Type B pancreatic cell (in vitro differentiated cells): ENCODE data around the gene C5orf58. TPM values are rescaled to one million over a fixed set of nuclear protein-coding genes. Genes with fewer than 3 reads are reported as not detected.

ENCODE experiments used
- DNase-seq: peaks from one replicate; pipeline ENCODE4 v3.0.0; 2021; ENCODE audit warnings: mixed read lengths; ENCODE audit not compliant: unreplicated experiment; ENCODE audit errors: extremely low spot score
- H3K27ac Mint-ChIP-seq: 2 replicates; pipeline ENCODE4 v1.8.0; 2021; ENCODE audit warnings: mild to moderate bottlenecking, mixed read lengths
- H3K27me3 Mint-ChIP-seq: 2 replicates; pipeline ENCODE4 v1.8.0; 2021; ENCODE audit warnings: mixed read lengths
- H3K36me3 Mint-ChIP-seq: 2 replicates; pipeline ENCODE4 v1.8.0; 2021; ENCODE audit warnings: mixed read lengths
- H3K4me1 Mint-ChIP-seq: one replicate; pipeline ENCODE4 v1.8.0; 2021; ENCODE audit warnings: mixed read lengths; ENCODE audit not compliant: unreplicated experiment
- H3K4me3 Mint-ChIP-seq: 2 replicates; pipeline ENCODE4 v1.8.0; 2021; ENCODE audit warnings: mild to moderate bottlenecking, mixed read lengths
- H3K9me3 Mint-ChIP-seq: 2 replicates; pipeline ENCODE4 v1.8.0; 2021; ENCODE audit warnings: mixed read lengths
- total RNA-seq: library from RNA; stranded (reverse); gene quantifications from 2 replicates; pipeline ENCODE4 v1.2.1, GENCODE V29; 2021; ENCODE audit warnings: low replicate concordance
- TF ChIP-seq, protein P1 (sequence below): fragments of 200-600 bp; sonication (generic); conservative IDR thresholded peaks from 2 replicates; pipeline ENCODE4 v1.5.0; 2021; ENCODE audit warnings: antibody characterized with exemption, mild to moderate bottlenecking

C5orf58 gene
- total RNA-seq, 1 donor from 2014 or later = not detected

DNA sequence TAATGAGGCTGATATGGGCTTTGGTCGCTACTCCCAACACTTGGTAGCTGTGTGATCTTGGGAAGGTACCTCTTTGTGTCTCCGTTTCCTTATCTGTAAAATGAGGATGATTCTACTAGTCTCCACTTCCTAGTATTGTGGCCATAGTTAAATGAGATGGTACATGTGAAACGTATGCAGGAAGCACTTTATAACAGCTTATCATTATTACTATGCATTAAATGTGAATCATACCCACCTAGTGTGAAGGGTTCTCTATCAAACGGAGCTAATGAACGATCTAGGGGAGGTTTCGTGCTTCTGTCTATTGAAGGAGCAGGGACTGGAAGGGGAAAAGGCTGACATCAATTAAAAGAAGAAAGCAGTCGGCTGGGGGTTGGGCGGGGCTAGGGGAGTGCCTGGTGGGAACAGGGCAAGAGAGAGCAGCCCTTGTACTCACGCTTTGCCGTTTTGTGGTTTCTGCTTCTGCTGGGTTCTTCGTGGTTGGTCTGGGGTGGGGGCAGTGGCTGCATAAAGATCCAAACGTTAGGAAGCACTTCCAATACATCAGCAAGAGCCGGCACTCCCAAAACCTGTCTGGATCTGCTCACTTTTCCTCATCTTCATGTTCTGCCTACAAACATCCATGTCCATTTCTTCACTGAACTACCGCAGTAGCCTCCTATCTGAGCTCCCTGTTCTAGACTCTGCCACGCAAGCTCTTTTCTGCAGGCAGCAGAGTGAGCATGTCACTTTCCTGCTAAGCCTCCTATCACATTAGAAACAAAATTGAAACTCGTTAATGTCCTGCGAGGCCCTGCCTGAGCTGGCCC lies 34.0 kb downstream of the C5orf58 start:
- Mint-ChIP-seq H3K27me3 (peaks cover 45% of the 10 kb centered on the region), H3K36me3 (no peaks in the 10 kb centered on the region)
- TF ChIP-seq, protein P1, sequence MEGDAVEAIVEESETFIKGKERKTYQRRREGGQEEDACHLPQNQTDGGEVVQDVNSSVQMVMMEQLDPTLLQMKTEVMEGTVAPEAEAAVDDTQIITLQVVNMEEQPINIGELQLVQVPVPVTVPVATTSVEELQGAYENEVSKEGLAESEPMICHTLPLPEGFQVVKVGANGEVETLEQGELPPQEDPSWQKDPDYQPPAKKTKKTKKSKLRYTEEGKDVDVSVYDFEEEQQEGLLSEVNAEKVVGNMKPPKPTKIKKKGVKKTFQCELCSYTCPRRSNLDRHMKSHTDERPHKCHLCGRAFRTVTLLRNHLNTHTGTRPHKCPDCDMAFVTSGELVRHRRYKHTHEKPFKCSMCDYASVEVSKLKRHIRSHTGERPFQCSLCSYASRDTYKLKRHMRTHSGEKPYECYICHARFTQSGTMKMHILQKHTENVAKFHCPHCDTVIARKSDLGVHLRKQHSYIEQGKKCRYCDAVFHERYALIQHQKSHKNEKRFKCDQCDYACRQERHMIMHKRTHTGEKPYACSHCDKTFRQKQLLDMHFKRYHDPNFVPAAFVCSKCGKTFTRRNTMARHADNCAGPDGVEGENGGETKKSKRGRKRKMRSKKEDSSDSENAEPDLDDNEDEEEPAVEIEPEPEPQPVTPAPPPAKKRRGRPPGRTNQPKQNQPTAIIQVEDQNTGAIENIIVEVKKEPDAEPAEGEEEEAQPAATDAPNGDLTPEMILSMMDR = no peak

DNA sequence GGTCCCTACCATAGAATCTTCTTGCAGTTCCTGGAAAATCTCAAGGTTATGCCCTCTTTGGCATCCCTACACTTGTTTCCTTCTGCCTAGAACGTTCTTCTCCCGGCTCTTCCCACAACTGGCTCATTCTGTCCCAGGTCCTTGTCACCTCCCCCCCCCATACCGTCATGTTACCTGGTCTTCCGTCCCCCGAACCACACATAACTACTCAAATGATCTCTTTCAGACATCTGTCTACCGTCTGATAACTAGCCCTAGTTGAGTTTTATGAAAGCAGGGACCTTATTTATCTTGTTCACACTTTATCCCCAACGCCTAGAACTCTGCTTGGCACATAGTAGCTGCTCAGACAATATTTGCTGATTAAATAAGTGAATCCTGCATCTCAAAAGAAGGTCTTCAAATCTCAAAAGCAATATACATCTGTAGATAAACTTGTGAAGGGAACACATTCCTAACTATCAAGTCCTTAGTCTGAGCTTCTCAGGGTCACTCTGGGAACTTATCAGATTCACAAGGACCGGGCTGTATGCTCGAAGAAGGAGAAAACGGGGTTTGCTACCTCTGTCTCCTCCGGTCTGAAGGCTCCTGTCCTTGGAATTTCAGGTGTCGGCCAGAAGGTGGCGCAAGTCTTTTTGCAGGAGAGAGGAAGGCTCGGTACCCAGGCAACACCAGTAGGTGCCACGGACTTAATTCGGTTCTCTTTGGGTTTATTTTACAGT lies 34.8 kb downstream of the C5orf58 start:
- Mint-ChIP-seq H3K4me1 (peaks cover 39% of the 10 kb centered on the region), H3K36me3 (no peaks in the 10 kb centered on the region), H3K4me3 (no peak overlapping the region), H3K27me3 (peaks cover 43% of the 10 kb centered on the region), H3K9me3 (no peaks in the 10 kb centered on the region), H3K27ac (no peak overlapping the region)
- TF ChIP-seq, protein P1 = peak; percentile 90
- DNase-seq = peak; percentile 74

More for the DNA sequence above, 34.0 kb downstream of the C5orf58 start:
- peaks cover 37% of the 10 kb centered on the region for H3K4me1 Mint-ChIP-seq
- no peak overlapping the region for H3K27ac Mint-ChIP-seq
- no peak for DNase-seq
- H3K4me3 Mint-ChIP-seq = no peak overlapping the region
- no peaks in the 10 kb centered on the region for H3K9me3 Mint-ChIP-seq

GRCh38 chr5:170268153-170268689 lies 35.4 kb downstream of the C5orf58 start:
- peak overlapping the region; percentile 26 for H3K27ac Mint-ChIP-seq
- no peak overlapping the region for H3K4me3 Mint-ChIP-seq
- DNase-seq = no peak
- no peaks in the 10 kb centered on the region for H3K36me3 Mint-ChIP-seq
- peaks cover 40% of the 10 kb centered on the region for H3K27me3 Mint-ChIP-seq
- no peaks in the 10 kb centered on the region for H3K9me3 Mint-ChIP-seq
- TF ChIP-seq, protein P1 = peak; percentile 34
- peaks cover 37% of the 10 kb centered on the region for H3K4me1 Mint-ChIP-seq

- DNase-seq = no peak
- peak overlapping the region; percentile 26 for H3K27ac Mint-ChIP-seq
- peaks cover 33% of the 10 kb centered on the region for H3K27me3 Mint-ChIP-seq
- H3K4me3 Mint-ChIP-seq = peak overlapping the region; percentile 24
- H3K36me3 Mint-ChIP-seq = no peaks in the 10 kb centered on the region
- no peaks in the 10 kb centered on the region for H3K9me3 Mint-ChIP-seq
- TF ChIP-seq, protein P1 = no peak
- peaks cover 37% of the 10 kb centered on the region for H3K4me1 Mint-ChIP-seq
These were observed 36.1 kb downstream of the C5orf58 start for GRCh38 chr5:170268884-170269283.

DNA sequence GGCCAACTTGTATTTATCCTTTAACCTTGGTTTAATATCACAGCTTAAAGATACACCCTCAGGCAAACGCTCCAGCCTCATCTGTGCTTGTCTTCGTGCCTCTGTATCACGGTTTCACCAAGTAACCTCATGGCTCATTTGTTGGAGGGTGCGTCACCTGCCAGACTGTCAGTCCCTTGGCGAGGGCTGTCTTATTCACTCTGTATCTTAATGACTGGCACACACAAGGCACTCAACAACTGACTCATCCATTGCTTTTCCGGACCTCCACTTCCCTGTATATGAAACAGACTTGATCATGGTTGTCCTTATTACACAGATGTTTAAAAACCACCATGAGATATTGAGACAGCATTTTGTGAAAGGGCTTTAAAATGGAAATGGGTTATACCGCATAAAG lies 36.8 kb downstream of the C5orf58 start:
- Mint-ChIP-seq H3K4me1 (peaks cover 31% of the 10 kb centered on the region), H3K9me3 (no peaks in the 10 kb centered on the region), H3K36me3 (no peaks in the 10 kb centered on the region), H3K27ac (peak overlapping the region; percentile 21), H3K4me3 (no peak overlapping the region), H3K27me3 (peaks cover 31% of the 10 kb centered on the region)
- DNase-seq = no peak
- TF ChIP-seq, protein P1 = no peak
